ENCODE data around the gene ABCF3. TPM values are rescaled to one million over a fixed set of nuclear protein-coding genes. Genes with fewer than 3 reads are reported as not detected.
"Not testable (repeated sequence)": the region's sequence is repeated elsewhere in the genome, so short reads cannot be mapped to it uniquely, and the experiment has no call there.

The ABCF3 gene
- total and polyA plus RNA-seq, 2 experiments from 2014 or later, result 47.8 to 59.1 TPM

DNA sequence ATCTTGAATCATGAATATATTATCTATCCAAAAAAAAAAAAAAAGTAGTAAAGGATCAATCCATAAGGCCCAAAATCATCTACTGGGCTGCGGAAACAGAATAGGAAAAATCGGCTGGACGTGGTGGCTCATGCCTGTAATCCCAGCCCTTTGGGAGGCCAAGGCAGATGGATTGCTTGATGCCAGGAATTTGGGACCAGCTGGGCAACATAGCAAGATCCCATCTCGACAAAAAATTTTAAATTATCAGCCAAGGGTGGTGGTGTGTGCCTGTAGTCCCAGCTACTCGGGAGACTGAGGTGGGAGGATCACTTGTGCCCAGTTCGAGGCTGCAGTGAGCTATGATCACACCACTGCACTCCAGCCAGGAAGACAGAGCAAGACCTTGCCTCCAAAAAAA is 36.9 kb upstream of the ABCF3 start:
- Histone ChIP-seq H3K27me3 (replicated peaks; ENCODE audit: insufficient read depth) (no peaks in the 10 kb centered on the region), H4K20me1 (ENCODE audit: insufficient read depth) (no peaks in the 10 kb centered on the region), H3K4me1 (ENCODE audit: insufficient read depth) (no peaks in the 10 kb centered on the region), H3K4me3 (no peak overlapping the region), H3K4me2 (ENCODE audit: unreplicated experiment) (no peak overlapping the region), H3K9ac (no peak overlapping the region), H3K36me3 (ENCODE audit: low read depth) (no peaks in the 10 kb centered on the region; the same call in 1 of the 2 replicates), H3F3A (ENCODE audit: insufficient read depth) (no peaks in the 10 kb centered on the region), H2AFZ (no peak overlapping the region), H3K79me2 (ENCODE audit: insufficient read depth) (peaks cover 2% of the 10 kb centered on the region), H3K9me3 (ENCODE audit: low read depth) (no peaks in the 10 kb centered on the region), H3K27ac (no peak overlapping the region), H3K9me2 (ENCODE audit: insufficient read depth) (no peaks in the 10 kb centered on the region)
- in situ Hi-C loops (cut with MboI), result no loop called here
- 72 to 79% methylated on average over 6 of the region's 6 CpGs for WGBS, 2 experiments (ENCODE audit: low coverage in 1 of 2, low lambda C conversion rate in 2 of 2, missing lambda C conversion rate in 2 of 2)
- TF ChIP-seq EZH2 (IDR thresholded peaks at IDR 0.05; ENCODE audit: insufficient read depth, poor library complexity, severe bottlenecking) (no peak), EZH2phosphoT487 (IDR thresholded peaks at IDR 0.05; ENCODE audit: insufficient read depth, low read depth) (no peak)
- no peak for DNase-seq

DNA sequence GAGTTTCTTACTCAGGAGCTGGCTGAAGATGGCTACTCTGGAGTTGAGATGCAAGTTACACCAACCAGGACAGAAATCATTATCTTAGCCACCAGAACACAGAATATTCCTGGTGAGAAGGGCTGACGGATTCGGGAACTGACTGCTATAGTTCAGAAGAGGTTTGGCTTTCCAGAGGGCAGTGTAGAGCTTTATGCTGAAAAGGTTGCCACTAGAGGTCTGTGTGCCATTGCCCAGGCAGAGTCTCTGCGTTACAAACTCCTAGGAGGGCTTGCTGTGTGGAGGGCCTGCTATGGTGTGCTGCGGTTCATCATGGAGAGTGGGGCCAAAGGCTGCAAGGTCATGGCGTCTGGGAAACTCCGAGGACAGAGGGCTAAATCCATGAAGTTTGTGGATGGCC is 36.2 kb upstream of the ABCF3 start:
- in situ Hi-C loops (cut with MboI), result not testable (repeated sequence)
- peak; percentile 41 for DNase-seq
- WGBS, 2 experiments (ENCODE audit: low coverage in 1 of 2, low lambda C conversion rate in 2 of 2, missing lambda C conversion rate in 2 of 2), result 83 to 84% methylated on average over 6 of the region's 6 CpGs

DNA sequence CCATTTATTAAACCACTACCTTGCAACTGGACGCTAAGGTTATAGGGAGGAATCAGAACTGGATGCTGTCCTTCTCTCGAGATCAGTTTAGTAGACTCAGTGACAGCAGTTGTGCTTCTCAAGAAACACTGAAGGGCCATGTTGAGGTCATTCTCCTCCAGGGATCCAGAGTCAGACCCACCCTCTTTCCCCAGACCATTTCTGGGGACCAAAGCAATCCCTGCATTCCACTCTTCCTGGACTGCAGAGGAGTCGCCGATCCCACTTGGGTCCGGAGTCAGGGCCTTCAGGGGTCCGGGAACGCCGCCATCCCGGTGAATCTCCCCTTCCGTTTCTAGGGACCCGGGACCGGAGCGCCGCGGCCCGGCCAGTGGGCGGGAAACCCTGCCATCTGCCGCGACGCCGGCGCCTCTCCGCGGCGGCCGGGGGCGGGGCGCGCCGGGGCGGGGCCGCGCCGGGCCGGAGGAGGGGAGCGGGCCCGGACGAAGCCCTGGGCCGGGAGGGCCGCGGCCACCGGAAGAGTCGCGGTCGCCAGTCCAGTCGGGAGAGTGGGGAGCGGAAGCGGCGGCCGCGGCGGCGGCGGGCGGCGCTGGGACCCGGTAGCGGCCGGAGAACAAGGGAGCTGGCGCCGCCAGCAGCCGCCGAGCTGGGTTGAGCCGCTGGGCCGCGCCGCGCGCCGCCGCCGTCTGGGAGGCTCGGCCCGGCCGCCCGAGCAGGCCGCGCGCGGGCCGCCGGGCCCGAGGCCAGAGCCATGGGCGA is 30.9 kb upstream of the ABCF3 start, which contains the start of gene DVL3:
Gene DVL3, plus strand, starts transcription at position 493 of the 759 bp plus-strand sequence. Its CDS starts 259 bp downstream, at position 752.
- H3K9ac ChIP-seq, result peak within 1 kb of the TSS; percentile 90
- H4K20me1 ChIP-seq (ENCODE audit: insufficient read depth), result no peaks in the 10 kb centered on the region
- 1 to 2% methylated on average over 14 to 67 of the region's 84 CpGs for WGBS, 2 experiments (ENCODE audit: low coverage in 1 of 2, low lambda C conversion rate in 2 of 2, missing lambda C conversion rate in 2 of 2)
- H3K36me3 ChIP-seq (ENCODE audit: low read depth), result no peaks in the 10 kb centered on the region
- peaks cover 23% of the 10 kb centered on the region for H3K4me1 ChIP-seq (ENCODE audit: insufficient read depth)
- DNase-seq, result peak; percentile 75
- no peaks in the 10 kb centered on the region for H3K9me3 ChIP-seq (ENCODE audit: low read depth)
- peaks cover 46% of the 10 kb centered on the region for H3K79me2 ChIP-seq (ENCODE audit: insufficient read depth)
- peak within 1 kb of the TSS; percentile 89 for H3K4me3 ChIP-seq
- no peaks in the 10 kb centered on the region for H3K9me2 ChIP-seq (ENCODE audit: insufficient read depth)
- peak within 1 kb of the TSS; percentile 96 for H2AFZ ChIP-seq
- in situ Hi-C loops (cut with MboI), result no loop called here
- H3K27me3 ChIP-seq (replicated peaks; ENCODE audit: insufficient read depth), result no peaks in the 10 kb centered on the region
- H3F3A ChIP-seq (ENCODE audit: insufficient read depth), result peaks cover 15% of the 10 kb centered on the region
- no peak for TF ChIP-seq EZH2phosphoT487 (IDR thresholded peaks at IDR 0.05; ENCODE audit: insufficient read depth, low read depth)
- TF ChIP-seq EZH2 (IDR thresholded peaks at IDR 0.05; ENCODE audit: insufficient read depth, poor library complexity, severe bottlenecking), result no peak
- H3K4me2 ChIP-seq (ENCODE audit: unreplicated experiment), result peak within 1 kb of the TSS; percentile 95
- H3K27ac ChIP-seq, result peak within 1 kb of the TSS; percentile 68

More for the DNA sequence above, 36.2 kb upstream of the ABCF3 start:
- not testable (repeated sequence) for H3K27ac ChIP-seq; H2AFZ ChIP-seq; H3K9ac ChIP-seq; H3F3A ChIP-seq (ENCODE audit: insufficient read depth); H3K9me2 ChIP-seq (ENCODE audit: insufficient read depth); H3K36me3 ChIP-seq (ENCODE audit: low read depth); H3K4me2 ChIP-seq (ENCODE audit: unreplicated experiment); H3K79me2 ChIP-seq (ENCODE audit: insufficient read depth); H3K27me3 ChIP-seq (replicated peaks; ENCODE audit: insufficient read depth); H3K4me3 ChIP-seq; H3K9me3 ChIP-seq (ENCODE audit: low read depth); H3K4me1 ChIP-seq (ENCODE audit: insufficient read depth); H4K20me1 ChIP-seq (ENCODE audit: insufficient read depth)

DNA sequence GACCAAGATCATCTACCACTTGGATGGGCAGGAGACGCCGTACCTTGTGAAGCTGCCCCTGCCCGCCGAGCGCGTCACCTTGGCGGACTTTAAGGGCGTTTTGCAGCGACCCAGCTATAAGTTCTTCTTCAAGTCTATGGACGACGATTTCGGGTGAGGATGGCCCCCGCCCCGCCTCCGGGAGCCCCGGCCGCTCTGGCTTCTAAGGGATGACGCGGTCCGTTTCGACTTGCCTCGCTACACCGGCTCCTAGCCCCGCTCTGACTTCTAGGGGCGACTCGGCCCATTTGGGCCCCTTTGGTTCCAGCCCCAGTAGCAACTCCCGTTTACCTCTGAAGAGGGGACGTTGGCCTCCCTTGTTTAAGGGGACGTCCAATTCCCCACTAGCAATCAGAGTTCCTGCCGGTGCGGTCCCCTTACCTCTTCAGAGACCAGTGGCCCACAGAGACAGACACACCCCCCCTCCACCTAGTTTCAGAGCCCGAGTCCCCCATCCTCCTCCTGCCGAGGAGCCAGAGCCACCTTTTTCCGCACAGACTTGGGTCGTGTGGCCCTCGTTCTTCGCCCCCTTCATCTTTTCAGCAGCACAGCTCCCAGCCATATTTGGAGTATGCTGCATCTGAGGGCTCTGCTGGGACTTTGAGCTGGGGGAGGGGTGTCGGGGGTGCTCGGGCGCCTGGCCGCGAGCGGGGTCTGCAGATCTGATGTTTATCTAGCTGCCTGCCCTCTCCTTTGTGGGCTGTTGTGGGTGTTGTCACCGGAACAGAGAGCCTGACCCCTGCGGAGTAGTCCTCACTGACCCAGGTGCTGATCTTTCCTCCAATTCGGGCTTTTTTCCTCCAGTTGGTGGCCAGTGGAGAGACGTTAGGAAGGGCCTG is 30.1 kb upstream of the ABCF3 start:
- no peaks in the 10 kb centered on the region for H3K9me2 ChIP-seq (ENCODE audit: insufficient read depth)
- WGBS, 2 experiments (ENCODE audit: low coverage in 1 of 2, low lambda C conversion rate in 2 of 2, missing lambda C conversion rate in 2 of 2), result 0 to 1% methylated on average over 40 to 44 of the region's 47 CpGs

More for the DNA sequence above, 30.1 kb upstream of the ABCF3 start:
- H2AFZ ChIP-seq, result peak overlapping the region; percentile 34
- peak overlapping the region; percentile 89 for H3K4me3 ChIP-seq
- H3K9me3 ChIP-seq (ENCODE audit: low read depth), result no peaks in the 10 kb centered on the region
- no peaks in the 10 kb centered on the region for H4K20me1 ChIP-seq (ENCODE audit: insufficient read depth)
- in situ Hi-C loops (cut with MboI), result no loop called here
- peak overlapping the region; percentile 90 for H3K9ac ChIP-seq
- peak overlapping the region; percentile 68 for H3K27ac ChIP-seq
- peak overlapping the region; percentile 95 for H3K4me2 ChIP-seq (ENCODE audit: unreplicated experiment)
- DNase-seq, result peak; percentile 76
- H3K4me1 ChIP-seq (ENCODE audit: insufficient read depth), result peaks cover 31% of the 10 kb centered on the region
- no peaks in the 10 kb centered on the region for H3K36me3 ChIP-seq (ENCODE audit: low read depth)
- no peaks in the 10 kb centered on the region for H3K27me3 ChIP-seq (replicated peaks; ENCODE audit: insufficient read depth)
- H3F3A ChIP-seq (ENCODE audit: insufficient read depth), result peaks cover 19% of the 10 kb centered on the region
- H3K79me2 ChIP-seq (ENCODE audit: insufficient read depth), result peaks cover 54% of the 10 kb centered on the region
- no peak for TF ChIP-seq EZH2 (IDR thresholded peaks at IDR 0.05; ENCODE audit: insufficient read depth, poor library complexity, severe bottlenecking)
- TF ChIP-seq EZH2phosphoT487 (IDR thresholded peaks at IDR 0.05; ENCODE audit: insufficient read depth, low read depth), result no peak
